CD14-positive monocyte (primary cell): ENCODE results near the gene GAS6. TPM values are rescaled to one million over a fixed set of nuclear protein-coding genes. Genes with fewer than 3 reads are reported as not detected.

Source experiments
- DNase-seq, 3 donors: peaks; one replicate each; pipeline ENCODE4 v3.0.0-alpha.2; 2011 to 2022
- H2AFZ ChIP-seq: 2 replicates; pipeline ENCODE4 v1.6.0; 2012; ENCODE audit warnings: mild to moderate bottlenecking, low read depth, low read length, inconsistent platforms; ENCODE audit not compliant: insufficient read depth, poor library complexity, severe bottlenecking
- H3K27ac ChIP-seq, 2 donors: 1 replicate in 1 of 2; 2 replicates in 1 of 2; pipeline ENCODE4 v1.5.1; 2012 to 2013; ENCODE audit warnings: low read length in 2 of 2, control low read depth in 1 of 2, inconsistent platforms in 1 of 2, low read depth in 1 of 2, mild to moderate bottlenecking in 1 of 2
- H3K27me3 ChIP-seq, 2 donors: one replicate each; pipeline versions ENCODE4 v1.6.0 to v1.6.1; 2011 to 2013; ENCODE audit warnings: low read length in 2 of 2; ENCODE audit not compliant: control insufficient read depth in 2 of 2, insufficient read depth in 2 of 2
- H3K36me3 ChIP-seq, 2 donors: replicated peaks in 1 of 2; 1 replicate in 1 of 2; 2 replicates in 1 of 2; pipeline versions ENCODE4 v1.5.1 to v1.6.1; 2012 to 2013; ENCODE audit warnings: low read length in 2 of 2, control low read depth in 1 of 2, inconsistent platforms in 1 of 2, mild to moderate bottlenecking in 1 of 2; ENCODE audit not compliant: insufficient read depth in 2 of 2, control insufficient read depth in 1 of 2
- H3K4me1 ChIP-seq, 2 donors: 1 replicate in 1 of 2; 2 replicates in 1 of 2; pipeline versions ENCODE4 v1.5.1 to v1.6.1; 2012 to 2013; ENCODE audit warnings: low read length in 2 of 2, control low read depth in 1 of 2, inconsistent platforms in 1 of 2, mild to moderate bottlenecking in 1 of 2, moderate library complexity in 1 of 2; ENCODE audit not compliant: insufficient read depth in 2 of 2, control insufficient read depth in 1 of 2
- H3K4me2 ChIP-seq: replicated peaks from 2 replicates; pipeline ENCODE3; 2012; ENCODE audit warnings: low read length, moderate library complexity, mild to moderate bottlenecking; ENCODE audit not compliant: poor library complexity, severe bottlenecking; ENCODE audit errors: extremely low read depth
- H3K4me3 ChIP-seq, 3 experiments: fragments of 200-600 bp in 1 of 3; sonication (generic) in 1 of 3; replicated peaks in 1 of 3; 1 replicate in 2 of 3; 2 replicates in 1 of 3; pipeline ENCODE4 v1.5.1; 2011 to 2013; ENCODE audit warnings: low read length in 3 of 3, mild to moderate bottlenecking in 3 of 3, control low read depth in 2 of 3, low read depth in 2 of 3, inconsistent platforms in 1 of 3, moderate library complexity in 1 of 3
- H3K79me2 ChIP-seq: 2 replicates; pipeline ENCODE4 v1.6.0; 2012; ENCODE audit warnings: mild to moderate bottlenecking, control low read depth, inconsistent platforms, low read length, moderate library complexity; ENCODE audit not compliant: insufficient read depth
- H3K9ac ChIP-seq: 2 replicates; pipeline ENCODE4 v1.6.0; 2017; ENCODE audit warnings: low read length, mild to moderate bottlenecking; ENCODE audit not compliant: insufficient read depth, poor library complexity, severe bottlenecking
- H3K9me3 ChIP-seq, 2 donors: replicated peaks in 1 of 2; 1 replicate in 1 of 2; 2 replicates in 1 of 2; pipeline versions ENCODE4 v1.5.1 to v1.6.1; 2012 to 2013; ENCODE audit warnings: low read length in 2 of 2, control low read depth in 1 of 2; ENCODE audit not compliant: control insufficient read depth in 1 of 2, insufficient read depth in 1 of 2
- H4K20me1 ChIP-seq: 2 replicates; pipeline ENCODE4 v1.6.0; 2012; ENCODE audit warnings: mild to moderate bottlenecking, low read length, control low read depth, moderate library complexity; ENCODE audit not compliant: insufficient read depth
- H3K27ac Mint-ChIP-seq, 7 donors: one replicate each; pipeline ENCODE4 v1.8.0; 2020; ENCODE audit warnings: mild to moderate bottlenecking in 7 of 7, mixed read lengths in 7 of 7, moderate library complexity in 6 of 7, inconsistent platforms in 2 of 7
- H3K27me3 Mint-ChIP-seq, 3 donors: one replicate each; pipeline ENCODE4 v1.8.0; 2021 to 2022; ENCODE audit warnings: low read depth in 3 of 3, mild to moderate bottlenecking in 3 of 3, mixed read lengths in 3 of 3, moderate library complexity in 3 of 3, inconsistent platforms in 1 of 3
- H3K36me3 Mint-ChIP-seq, 2 donors: one replicate each; pipeline ENCODE4 v1.8.0; 2020; ENCODE audit warnings: mixed read lengths in 2 of 2, inconsistent platforms in 1 of 2, mild to moderate bottlenecking in 1 of 2
- H3K4me1 Mint-ChIP-seq: one replicate; pipeline ENCODE4 v1.8.0; 2020; ENCODE audit warnings: mild to moderate bottlenecking, mixed read lengths
- H3K4me3 Mint-ChIP-seq, 2 donors: one replicate each; pipeline ENCODE4 v1.8.0; 2020; ENCODE audit warnings: mild to moderate bottlenecking in 2 of 2, mixed read lengths in 2 of 2, moderate library complexity in 1 of 2
- H3K9me3 Mint-ChIP-seq, 7 donors: one replicate each; pipeline ENCODE4 v1.8.0; 2020 to 2022; ENCODE audit warnings: mixed read lengths in 7 of 7, mild to moderate bottlenecking in 6 of 7, moderate library complexity in 6 of 7, inconsistent platforms in 2 of 7
- WGBS: methylation state at CpG from one replicate; pipeline ENCODE4 v1.1.5; 2013; ENCODE audit warnings: missing lambda C conversion rate; ENCODE audit not compliant: insufficient coverage; 5-methylcytosine and 5-hydroxymethylcytosine counted together
- intact Hi-C, 2 donors: fragments of 100-400 bp; cut with micrococcal nuclease; formaldehyde crosslinking; loops; one replicate each; pipeline versions ENCODE4 v1.15.0 to v1.15.1; 2023
- polyA plus RNA-seq, 3 donors: library from polyadenylated mRNA; depleted of rRNA in 1 of 3; unstranded in 2 of 3; stranded (reverse) in 1 of 3; fragments of 300-500 nt in 2 of 3; fragments of >200 nt in 1 of 3; fragmentation: Illumina TruSeq in 2 of 3; gene quantifications; 1 replicate in 2 of 3; 2 replicates in 1 of 3; pipeline ENCODE4 v1.2.3, GENCODE V29; 2012 to 2021
- TF ChIP-seq, protein P1 (sequence below): fragments of 200-600 bp; IDR thresholded peaks from one replicate; pipeline ENCODE4 v1.8.0; 2022; ENCODE audit warnings: antibody characterized with exemption, mild to moderate bottlenecking

Gene GAS6
- polyA plus RNA-seq, 3 donors, result 1.8 to 7.5 (median 1.9) TPM

- no peaks in the 10 kb centered on the region for H4K20me1 ChIP-seq
- peaks cover 4 to 14% of the 10 kb centered on the region in 2 donors for H3K36me3 ChIP-seq
- Mint-ChIP-seq H3K4me3 (no peak overlapping the region), H3K4me1 (peaks cover 20% of the 10 kb centered on the region), H3K36me3 (peaks cover 23 to 52% of the 10 kb centered on the region in 2 donors), H3K9me3 (peaks cover 31 to 82% (median 51%) of the 10 kb centered on the region in 7 donors), H3K27ac (peak overlapping the region in 1 of 7 donors; percentile 27), H3K27me3 (peaks cover under 1 to 2% (median 2%) of the 10 kb centered on the region in 3 donors)
- intact Hi-C loops, result no loop called here
- H3K27me3 ChIP-seq, result no peaks in the 10 kb centered on the region
- H3K9me3 ChIP-seq, result peaks cover 45 to 76% of the 10 kb centered on the region in 2 donors
- H2AFZ ChIP-seq, result no peak overlapping the region
- TF ChIP-seq, protein P1, sequence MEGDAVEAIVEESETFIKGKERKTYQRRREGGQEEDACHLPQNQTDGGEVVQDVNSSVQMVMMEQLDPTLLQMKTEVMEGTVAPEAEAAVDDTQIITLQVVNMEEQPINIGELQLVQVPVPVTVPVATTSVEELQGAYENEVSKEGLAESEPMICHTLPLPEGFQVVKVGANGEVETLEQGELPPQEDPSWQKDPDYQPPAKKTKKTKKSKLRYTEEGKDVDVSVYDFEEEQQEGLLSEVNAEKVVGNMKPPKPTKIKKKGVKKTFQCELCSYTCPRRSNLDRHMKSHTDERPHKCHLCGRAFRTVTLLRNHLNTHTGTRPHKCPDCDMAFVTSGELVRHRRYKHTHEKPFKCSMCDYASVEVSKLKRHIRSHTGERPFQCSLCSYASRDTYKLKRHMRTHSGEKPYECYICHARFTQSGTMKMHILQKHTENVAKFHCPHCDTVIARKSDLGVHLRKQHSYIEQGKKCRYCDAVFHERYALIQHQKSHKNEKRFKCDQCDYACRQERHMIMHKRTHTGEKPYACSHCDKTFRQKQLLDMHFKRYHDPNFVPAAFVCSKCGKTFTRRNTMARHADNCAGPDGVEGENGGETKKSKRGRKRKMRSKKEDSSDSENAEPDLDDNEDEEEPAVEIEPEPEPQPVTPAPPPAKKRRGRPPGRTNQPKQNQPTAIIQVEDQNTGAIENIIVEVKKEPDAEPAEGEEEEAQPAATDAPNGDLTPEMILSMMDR, result no peak
- H3K79me2 ChIP-seq, result no peaks in the 10 kb centered on the region
- H3K9ac ChIP-seq, result no peak overlapping the region
- no peak overlapping the region for H3K4me2 ChIP-seq
- DNase-seq, result no peak
- no peak overlapping the region for H3K27ac ChIP-seq
- WGBS, result 97% methylated on average over 39 of the region's 52 CpGs
- peaks cover 17 to 20% of the 10 kb centered on the region in 2 donors for H3K4me1 ChIP-seq
- H3K4me3 ChIP-seq, result no peak overlapping the region
Observed at GRCh38 chr13:113819731-113820715, 43.9 kb downstream of the GAS6 start.

DNA sequence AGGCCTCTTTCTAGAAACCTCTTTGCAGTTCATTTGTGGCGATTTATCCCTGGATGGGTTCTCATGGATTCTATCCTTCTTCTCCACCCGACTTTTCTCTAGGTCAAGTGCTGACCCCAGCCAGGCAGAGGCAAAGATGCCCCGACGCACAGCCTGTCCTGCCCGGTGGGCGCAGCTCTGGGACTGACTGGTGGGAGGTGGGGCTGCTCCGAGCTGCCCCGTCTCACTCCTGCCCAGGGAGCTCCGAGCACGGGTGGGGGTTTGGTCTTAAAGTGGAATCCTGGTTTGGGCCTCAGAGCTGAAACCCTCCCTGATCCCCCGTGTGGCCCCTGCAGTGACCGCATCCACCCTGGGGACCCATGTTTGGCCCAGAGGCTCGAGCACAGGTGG is 44.5 kb downstream of the GAS6 start:
- WGBS, result 98% methylated on average over 7 of the region's 13 CpGs
- Mint-ChIP-seq H3K36me3 (peaks cover 20 to 48% of the 10 kb centered on the region in 2 donors), H3K27me3 (peaks cover 2 to 3% (median 2%) of the 10 kb centered on the region in 3 donors), H3K27ac (peak overlapping the region in 1 of 7 donors; percentile 27), H3K9me3 (peaks cover 32 to 81% (median 52%) of the 10 kb centered on the region in 7 donors), H3K4me1 (peaks cover 22% of the 10 kb centered on the region), H3K4me3 (no peak overlapping the region)
- Histone ChIP-seq H2AFZ (no peak overlapping the region), H3K27ac (no peak overlapping the region), H3K4me3 (no peak overlapping the region), H3K4me1 (peaks cover 17 to 20% of the 10 kb centered on the region in 2 donors), H3K36me3 (peaks cover 4 to 14% of the 10 kb centered on the region in 2 donors), H3K9me3 (peaks cover 44 to 75% of the 10 kb centered on the region in 2 donors), H3K4me2 (no peak overlapping the region), H3K9ac (no peak overlapping the region), H3K27me3 (no peaks in the 10 kb centered on the region), H4K20me1 (no peaks in the 10 kb centered on the region), H3K79me2 (no peaks in the 10 kb centered on the region)
- DNase-seq, result no peak
- TF ChIP-seq, protein P1, result no peak
- intact Hi-C loops, result no loop called here
